ENCODE results near the gene MRPS6.

The MRPS6 gene

GRCh38 chr21:34112316-34113033, 39.1 kb downstream of the MRPS6 start:
- Histone ChIP-seq H3K4me3 (ENCODE audit: severe bottlenecking) (no peak overlapping the region), H3K9me3 (ENCODE audit: severe bottlenecking) (no peaks in the 10 kb centered on the region), H3K27ac (ENCODE audit: poor library complexity, severe bottlenecking) (no peak overlapping the region), H3K4me1 (ENCODE audit: insufficient read depth, poor library complexity, severe bottlenecking) (no peaks in the 10 kb centered on the region), H3K27me3 (ENCODE audit: insufficient read depth, poor library complexity, severe bottlenecking) (no peaks in the 10 kb centered on the region), H3K36me3 (ENCODE audit: low read depth) (no peaks in the 10 kb centered on the region)
- TF ChIP-seq CTCF (IDR thresholded peaks at IDR 0.05; ENCODE audit: poor library complexity, severe bottlenecking): no peak
- DNase-seq (ENCODE audit: low spot score): no peak
- ATAC-seq (ENCODE audit: low read depth): no peak

- no peaks in the 10 kb centered on the region for H3K27me3 ChIP-seq (ENCODE audit: insufficient read depth, poor library complexity, severe bottlenecking)
- H3K4me1 ChIP-seq (ENCODE audit: insufficient read depth, poor library complexity, severe bottlenecking): no peaks in the 10 kb centered on the region
- H3K9me3 ChIP-seq (ENCODE audit: severe bottlenecking): no peaks in the 10 kb centered on the region
- H3K27ac ChIP-seq (ENCODE audit: poor library complexity, severe bottlenecking): no peak overlapping the region
- no peak for TF ChIP-seq CTCF (IDR thresholded peaks at IDR 0.05; ENCODE audit: poor library complexity, severe bottlenecking)
- no peak overlapping the region for H3K4me3 ChIP-seq (ENCODE audit: severe bottlenecking)
- no peaks in the 10 kb centered on the region for H3K36me3 ChIP-seq (ENCODE audit: low read depth)
- DNase-seq (ENCODE audit: low spot score) (no peak), ATAC-seq (ENCODE audit: low read depth) (no peak)
Measured at GRCh38 chr21:34113842-34114241, 40.5 kb downstream of the MRPS6 start.

- H3K4me3 ChIP-seq (ENCODE audit: severe bottlenecking): no peak overlapping the region
- DNase-seq (ENCODE audit: low spot score) (no peak), ATAC-seq (ENCODE audit: low read depth) (no peak)
- no peaks in the 10 kb centered on the region for H3K36me3 ChIP-seq (ENCODE audit: low read depth)
- H3K4me1 ChIP-seq (ENCODE audit: insufficient read depth, poor library complexity, severe bottlenecking): no peaks in the 10 kb centered on the region
- no peak overlapping the region for H3K27ac ChIP-seq (ENCODE audit: poor library complexity, severe bottlenecking)
- no peaks in the 10 kb centered on the region for H3K9me3 ChIP-seq (ENCODE audit: severe bottlenecking)
- H3K27me3 ChIP-seq (ENCODE audit: insufficient read depth, poor library complexity, severe bottlenecking): no peaks in the 10 kb centered on the region
- no peak for TF ChIP-seq CTCF (IDR thresholded peaks at IDR 0.05; ENCODE audit: poor library complexity, severe bottlenecking)
Measured at GRCh38 chr21:34115160-34115559, 41.8 kb downstream of the MRPS6 start.

- H3K4me1 ChIP-seq (ENCODE audit: insufficient read depth, poor library complexity, severe bottlenecking): no peaks in the 10 kb centered on the region
- no peaks in the 10 kb centered on the region for H3K9me3 ChIP-seq (ENCODE audit: severe bottlenecking)
- no peak overlapping the region for H3K27ac ChIP-seq (ENCODE audit: poor library complexity, severe bottlenecking)
- DNase-seq (ENCODE audit: low spot score) (no peak), ATAC-seq (ENCODE audit: low read depth) (no peak)
- H3K4me3 ChIP-seq (ENCODE audit: severe bottlenecking): no peak overlapping the region
- H3K27me3 ChIP-seq (ENCODE audit: insufficient read depth, poor library complexity, severe bottlenecking): no peaks in the 10 kb centered on the region
- H3K36me3 ChIP-seq (ENCODE audit: low read depth): no peaks in the 10 kb centered on the region
- no peak for TF ChIP-seq CTCF (IDR thresholded peaks at IDR 0.05; ENCODE audit: poor library complexity, severe bottlenecking)
Measured at GRCh38 chr21:34116569-34116968, 43.2 kb downstream of the MRPS6 start.

- DNase-seq (ENCODE audit: low spot score) (no peak), ATAC-seq (ENCODE audit: low read depth) (no peak)
- H3K27ac ChIP-seq (ENCODE audit: poor library complexity, severe bottlenecking): no peak overlapping the region
- 0 out of 2 replicates have a peak, but pooled peaks cover 5% of the 10 kb centered on the region for H3K36me3 ChIP-seq (ENCODE audit: low read depth)
- no peak for TF ChIP-seq CTCF (IDR thresholded peaks at IDR 0.05; ENCODE audit: poor library complexity, severe bottlenecking)
- H3K4me3 ChIP-seq (ENCODE audit: severe bottlenecking): no peak overlapping the region
- H3K27me3 ChIP-seq (ENCODE audit: insufficient read depth, poor library complexity, severe bottlenecking): no peaks in the 10 kb centered on the region
- no peaks in the 10 kb centered on the region for H3K9me3 ChIP-seq (ENCODE audit: severe bottlenecking)
- peaks cover under 1% of the 10 kb centered on the region for H3K4me1 ChIP-seq (ENCODE audit: insufficient read depth, poor library complexity, severe bottlenecking)
Measured at GRCh38 chr21:34120867-34121266, 47.5 kb downstream of the MRPS6 start.

Data from RWPE2 (cell line).